Activated naive CD4-positive, alpha-beta T cell treated with anti-CD3 and anti-CD28 coated beads, Interleukin-2, amount 50 U/mL, for 72 hours (primary cell): ENCODE results near the gene DHX16. TPM values are rescaled to one million over a fixed set of nuclear protein-coding genes. Genes with fewer than 3 reads are reported as not detected.
A peak's percentile ranks its signal among the peaks of the same experiment; 100 is the strongest.
"Not testable (repeated sequence)": the region's sequence is repeated elsewhere in the genome, so short reads cannot be mapped to it uniquely, and the experiment has no call there.

Experiments
- ATAC-seq, 2 donors: fragments of 150-1000 bp; cut with Tn5 transposase; 2 replicates each; pipeline ENCODE4 v1.10.0; 2021; ENCODE audit warnings: mild to moderate bottlenecking in 2 of 2, moderate library complexity in 2 of 2
- DNase-seq, 2 donors: peaks; one replicate each; pipeline ENCODE4 v3.0.0; 2021 to 2022; ENCODE audit warnings: low spot score in 2 of 2
- H3K27ac Mint-ChIP-seq, 2 donors: one replicate each; pipeline ENCODE4 v1.8.0; 2022; ENCODE audit warnings: mild to moderate bottlenecking in 2 of 2, mixed read lengths in 2 of 2
- H3K36me3 Mint-ChIP-seq, 2 donors: one replicate each; pipeline ENCODE4 v1.8.0; 2022; ENCODE audit warnings: mixed read lengths in 2 of 2
- H3K9me3 Mint-ChIP-seq, 2 donors: one replicate each; pipeline ENCODE4 v1.8.0; 2022; ENCODE audit warnings: mixed read lengths in 2 of 2
- total RNA-seq, 2 donors: library from RNA; stranded (reverse); gene quantifications; one replicate each; pipeline ENCODE4 v1.2.3, GENCODE V29; 2022

Gene DHX16
- total RNA-seq, 2 donors from 2014 or later = 31.7 to 37.5 TPM

DNA sequence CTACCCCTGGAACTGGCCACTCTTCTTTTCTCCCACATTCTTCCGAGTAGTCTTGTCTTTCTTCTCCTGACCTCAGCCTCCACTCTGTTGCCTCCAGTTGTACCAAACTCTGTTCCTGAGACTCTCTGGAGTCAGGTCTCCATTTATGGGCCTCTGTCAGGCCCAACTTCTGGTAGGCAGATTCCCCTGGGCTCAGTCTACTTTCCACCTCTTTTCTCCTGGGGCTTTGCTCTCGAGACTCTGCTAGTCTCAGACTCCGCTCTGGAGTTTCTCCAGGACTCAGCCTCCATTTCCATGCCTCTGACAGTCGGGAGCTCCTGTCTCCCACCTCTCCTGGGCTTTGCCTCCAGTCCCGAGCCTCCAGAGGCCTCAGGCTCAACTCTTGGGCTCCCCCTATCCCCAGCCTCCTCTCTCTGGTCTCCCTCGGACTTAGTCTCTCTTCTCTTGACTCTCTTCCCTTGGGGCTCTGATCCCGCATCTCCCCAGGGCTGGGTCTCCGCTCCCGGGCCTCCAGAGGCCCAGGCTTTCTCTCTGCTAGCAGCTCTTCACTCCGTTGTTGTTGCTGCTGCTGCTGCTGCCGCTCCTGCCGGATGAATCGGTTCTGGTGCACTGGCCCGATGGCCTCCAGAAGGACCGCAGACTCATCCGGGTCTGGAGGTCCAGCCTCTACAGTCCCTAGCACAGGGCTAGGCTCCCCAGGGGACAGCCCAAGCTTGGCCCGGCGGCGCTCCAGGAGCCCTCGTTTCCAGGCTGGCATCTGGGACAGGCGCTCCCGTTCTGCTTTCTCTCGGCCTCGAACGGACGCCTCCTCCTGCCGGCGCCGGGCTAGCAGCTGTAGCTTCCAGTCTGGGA is 12.6 kb upstream of the DHX16 start:
- no peak for DNase-seq
- H3K9me3 Mint-ChIP-seq = no peaks in the 10 kb centered on the region
- peak overlapping the region; percentile 69 to 97 for H3K27ac Mint-ChIP-seq
- ATAC-seq = no peak
- H3K36me3 Mint-ChIP-seq = peaks cover 66 to 72% of the 10 kb centered on the region in 2 donors

DNA sequence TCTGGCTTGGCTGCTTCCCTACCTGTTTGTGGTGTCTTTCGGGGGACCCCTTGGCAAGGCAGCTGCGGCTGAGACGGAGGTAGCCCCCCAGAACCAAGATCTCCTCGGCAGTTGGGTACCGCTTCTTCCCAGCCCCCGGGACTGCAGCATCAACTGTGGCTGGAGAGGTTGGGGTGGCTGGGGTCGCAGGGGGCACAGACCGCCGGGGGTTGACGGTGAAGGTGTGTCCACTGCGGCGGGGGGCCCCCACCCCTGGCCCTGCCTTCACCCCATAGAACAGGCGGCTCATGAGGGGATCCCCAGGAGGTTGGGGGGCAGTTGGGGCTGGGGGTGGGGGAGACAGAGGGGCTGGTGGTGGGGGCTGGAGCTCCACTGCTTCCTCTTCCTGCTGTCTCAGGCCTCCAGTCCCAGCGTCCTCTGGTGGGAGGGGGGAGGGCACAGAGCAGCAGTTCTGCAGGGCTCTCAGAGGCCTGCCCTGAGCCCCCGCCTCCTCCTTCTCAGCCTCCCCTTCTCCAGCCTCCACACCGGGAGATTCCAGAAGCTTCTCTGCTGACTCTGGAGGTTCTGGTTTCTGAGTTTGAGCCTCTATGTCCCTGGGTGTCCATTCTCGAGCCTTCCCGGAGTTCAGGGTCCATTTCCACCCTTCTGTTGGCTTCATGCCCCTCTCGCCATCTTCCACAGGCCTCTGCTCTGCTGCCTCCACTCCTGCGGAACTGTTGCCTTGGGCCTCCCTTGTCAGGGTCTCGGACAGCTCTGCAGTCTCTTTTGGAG is 11.8 kb upstream of the DHX16 start:
- H3K9me3 Mint-ChIP-seq = no peaks in the 10 kb centered on the region
- ATAC-seq (no peak), DNase-seq (no peak)
- peak overlapping the region; percentile 97 to 99 for H3K27ac Mint-ChIP-seq
- H3K36me3 Mint-ChIP-seq = peaks cover 68 to 78% of the 10 kb centered on the region in 2 donors

DNA sequence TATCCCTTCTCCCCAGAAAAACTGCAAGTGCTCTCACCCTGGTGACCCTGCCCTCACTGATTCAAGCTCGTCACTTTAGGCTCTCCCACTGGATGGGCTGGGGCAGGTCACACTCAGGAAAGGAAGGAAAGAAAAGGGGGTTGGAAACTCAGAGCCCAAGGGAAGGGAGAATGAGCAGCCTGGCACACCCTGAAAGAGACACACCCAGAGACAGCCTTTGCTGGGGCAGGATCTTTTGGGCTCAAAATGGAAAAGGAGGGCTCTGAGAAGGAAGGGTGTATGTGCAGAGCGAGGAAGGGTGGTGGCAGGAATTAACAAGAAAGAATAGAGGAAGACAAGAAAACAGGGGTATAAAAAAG is 11.2 kb upstream of the DHX16 start:
- DNase-seq (no peak), ATAC-seq (no peak)
- H3K27ac Mint-ChIP-seq = peak overlapping the region; percentile 97 to 99
- no peaks in the 10 kb centered on the region for H3K9me3 Mint-ChIP-seq
- peaks cover 74 to 84% of the 10 kb centered on the region in 2 donors for H3K36me3 Mint-ChIP-seq

DNA sequence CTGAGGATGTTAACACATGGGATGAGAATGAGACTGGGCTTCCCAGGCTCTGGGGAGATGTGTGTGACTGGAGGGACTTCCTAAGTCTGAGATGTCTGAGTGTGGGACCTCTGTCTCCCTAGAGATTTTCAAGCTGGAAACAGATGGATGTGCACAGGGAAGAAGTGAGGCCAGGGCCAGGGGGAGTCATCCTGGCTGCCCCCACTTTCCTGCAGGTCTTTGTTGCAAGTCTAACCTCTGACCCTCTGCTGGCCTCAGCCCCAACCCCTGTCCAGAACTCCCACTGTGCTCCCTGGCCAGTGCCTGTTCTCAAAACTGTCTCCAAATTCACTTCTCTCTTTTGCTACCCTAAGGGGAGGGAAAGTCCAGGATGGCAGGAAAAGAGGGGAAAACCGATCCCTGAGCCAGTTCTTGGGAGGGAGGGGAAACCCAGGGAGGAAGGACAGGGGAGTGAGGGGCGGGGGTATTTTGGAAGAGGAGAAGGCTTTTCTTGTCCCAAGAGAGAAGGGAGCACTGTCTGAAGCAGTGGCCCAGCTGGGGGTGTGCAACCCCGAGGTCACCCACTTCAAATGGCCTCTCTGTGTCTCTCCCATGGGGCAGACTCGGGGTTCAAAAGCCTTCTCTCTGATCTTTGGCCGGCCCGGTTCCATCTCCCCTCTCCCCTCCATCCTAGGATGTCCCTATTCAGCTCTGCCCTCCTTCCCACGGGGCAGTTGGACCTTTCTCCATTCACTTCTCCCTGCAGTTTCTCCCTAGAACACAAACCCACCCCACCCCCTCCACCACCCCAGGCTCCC is 10.6 kb upstream of the DHX16 start:
- Mint-ChIP-seq H3K9me3 (no peaks in the 10 kb centered on the region), H3K36me3 (peaks cover 78 to 87% of the 10 kb centered on the region in 2 donors), H3K27ac (peak overlapping the region; percentile 97 to 99)
- no peak for ATAC-seq
- DNase-seq = no peak

DNA sequence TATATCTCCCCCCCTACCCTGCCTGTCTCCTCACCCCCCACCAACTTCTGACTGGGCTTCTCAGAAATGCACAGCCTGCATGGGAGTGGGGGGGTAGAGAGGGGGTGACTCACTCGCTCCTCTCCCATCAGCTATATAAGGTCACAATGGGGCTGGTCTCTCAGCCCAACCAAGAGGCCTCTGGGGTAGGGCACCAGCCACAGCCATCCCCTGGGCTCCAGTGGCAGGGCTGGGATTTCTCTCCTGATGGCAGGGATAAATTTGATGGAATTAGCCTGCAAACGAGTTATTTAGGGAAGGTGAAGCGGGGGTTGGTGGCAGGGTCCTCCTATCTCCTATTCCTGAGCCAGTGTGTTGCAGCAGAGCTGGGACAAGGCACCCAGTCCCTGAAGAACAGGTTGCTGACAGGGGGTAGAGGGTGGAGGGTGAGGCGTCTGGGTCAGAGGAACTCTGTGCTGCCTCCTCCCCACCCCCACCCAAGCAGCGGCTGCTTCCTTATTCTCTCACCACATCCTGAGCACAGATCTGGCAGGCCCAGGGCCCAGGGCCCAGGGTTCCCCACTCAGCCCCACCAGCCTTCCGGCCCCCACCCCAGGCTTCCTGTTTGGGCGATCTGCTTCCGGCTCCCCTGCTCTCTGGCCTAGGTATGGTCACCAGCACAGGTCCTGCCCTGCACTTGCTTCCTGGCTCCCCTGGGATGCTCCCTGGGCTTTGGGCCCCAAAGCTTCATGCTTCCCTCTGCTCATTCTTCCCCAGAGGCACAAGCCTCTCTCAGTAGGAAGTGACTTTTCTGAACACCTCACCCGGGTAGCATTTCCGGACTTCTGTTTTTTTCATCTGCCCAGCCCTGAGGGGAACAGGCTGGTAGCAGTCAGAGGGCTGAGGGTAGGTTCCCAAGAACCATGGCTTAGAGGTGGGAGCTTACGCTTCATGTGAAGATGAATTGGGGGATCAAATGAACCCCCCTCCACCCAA is 9.6 kb upstream of the DHX16 start:
- ATAC-seq = peak; percentile 75 to 76
- Mint-ChIP-seq H3K36me3 (peaks cover 78 to 84% of the 10 kb centered on the region in 2 donors), H3K9me3 (no peaks in the 10 kb centered on the region), H3K27ac (peak overlapping the region; percentile 97 to 99)
- peak; percentile 78 to 92 for DNase-seq

DNA sequence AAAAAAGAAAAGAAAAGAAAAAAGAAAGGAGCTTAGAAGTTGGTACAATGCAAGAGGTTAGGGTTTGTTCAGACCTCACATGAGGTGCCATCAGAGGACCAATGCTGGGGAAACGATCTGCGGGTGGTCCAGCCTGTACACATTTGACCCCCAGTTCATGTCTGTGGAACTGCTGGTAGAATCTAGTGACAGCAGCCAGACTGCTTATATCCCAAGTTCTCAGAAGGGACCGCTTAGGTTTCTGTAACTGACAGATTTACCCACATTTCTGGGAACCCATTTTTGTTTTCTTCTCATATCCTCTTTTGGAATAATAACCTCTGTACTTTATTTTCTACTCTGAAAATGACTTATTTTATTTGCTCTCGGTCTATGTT is 8.9 kb upstream of the DHX16 start:
- ATAC-seq = peak in 1 of 2 donors; percentile 2
- H3K36me3 Mint-ChIP-seq = peaks cover 82 to 86% of the 10 kb centered on the region in 2 donors
- H3K9me3 Mint-ChIP-seq = no peaks in the 10 kb centered on the region
- no peak for DNase-seq
- H3K27ac Mint-ChIP-seq = peak overlapping the region; percentile 97 to 99

DNA sequence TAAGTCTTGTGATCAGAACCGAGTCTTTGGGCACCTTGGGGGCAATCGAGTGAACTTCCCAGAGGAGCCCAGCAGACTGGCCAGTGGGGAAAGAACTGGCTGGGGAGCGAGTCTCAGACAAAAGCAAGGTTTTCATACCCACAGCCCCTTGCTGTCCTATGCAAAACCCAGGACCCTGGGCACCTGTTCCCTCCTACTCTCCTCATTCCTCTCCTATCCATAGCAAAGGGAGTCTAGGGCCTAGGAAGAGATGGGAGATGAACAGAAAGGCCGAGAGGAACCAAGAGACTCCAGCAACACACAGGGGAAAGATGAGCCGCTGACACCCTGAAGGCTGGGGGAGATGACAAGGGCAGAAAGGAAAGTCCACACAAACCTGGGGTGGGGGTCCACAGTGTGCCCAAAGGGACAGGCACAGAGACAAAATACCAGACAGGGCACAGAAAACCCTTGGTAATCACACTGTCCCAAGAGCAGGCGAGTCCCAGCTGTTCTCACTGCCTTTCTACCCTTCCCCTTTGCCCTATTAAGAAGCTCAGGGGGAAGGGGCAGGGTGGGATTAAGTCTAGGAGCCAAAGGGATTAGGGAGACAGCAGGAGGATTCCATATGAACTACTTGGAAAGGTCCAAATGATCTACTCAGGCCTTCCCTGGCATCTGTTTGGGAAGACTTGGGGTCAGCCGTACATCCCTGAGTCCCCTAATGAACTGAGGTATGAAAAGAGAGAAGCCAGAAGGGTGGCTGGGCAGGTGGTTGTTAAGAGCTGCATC is 7.1 kb upstream of the DHX16 start:
- ATAC-seq (no peak), DNase-seq (no peak)
- Mint-ChIP-seq H3K9me3 (no peaks in the 10 kb centered on the region), H3K36me3 (peaks cover 75 to 80% of the 10 kb centered on the region in 2 donors), H3K27ac (peak overlapping the region; percentile 97 to 99)

DNA sequence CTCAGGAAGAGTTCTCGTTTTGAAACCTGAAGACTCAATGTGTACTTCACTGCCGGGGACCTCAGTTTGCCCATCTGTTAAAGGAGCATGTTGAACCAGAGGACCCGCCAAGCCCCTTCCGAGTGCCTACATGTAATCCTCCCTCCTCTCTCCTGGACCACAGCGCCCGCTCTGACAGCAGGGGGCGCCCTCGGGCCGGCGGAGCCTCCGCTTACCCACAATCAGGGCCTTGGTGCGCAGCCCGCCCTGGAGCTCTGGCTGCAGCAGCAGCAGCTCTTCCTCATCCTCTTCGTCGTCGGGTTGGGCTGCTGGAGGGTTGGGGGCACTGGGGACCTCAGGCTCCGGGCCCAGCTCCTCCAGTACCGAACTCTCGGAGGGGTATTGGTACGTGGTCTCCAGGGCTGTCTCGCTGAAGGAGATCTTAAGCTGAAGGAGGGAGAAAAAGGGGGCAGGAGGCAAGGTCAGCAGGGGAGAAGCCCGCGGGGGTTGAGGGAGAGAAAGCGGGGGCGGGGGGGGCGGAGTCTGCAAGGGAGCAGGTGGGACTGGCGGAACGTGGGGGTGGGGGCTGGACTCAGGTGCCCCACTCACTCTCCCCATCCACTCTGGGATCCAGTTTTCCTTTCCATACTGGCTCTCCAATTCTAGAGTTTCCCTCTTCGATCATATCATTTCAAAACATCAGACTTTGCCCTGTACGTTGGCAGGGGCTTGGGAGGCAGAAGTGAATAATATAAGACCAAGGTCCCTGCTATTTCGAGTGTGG is 6.3 kb upstream of the DHX16 start:
- DNase-seq (peak; percentile 89 to 97), ATAC-seq (peak; percentile 36 to 47)
- H3K9me3 Mint-ChIP-seq = no peaks in the 10 kb centered on the region
- peak overlapping the region; percentile 97 to 99 for H3K27ac Mint-ChIP-seq
- H3K36me3 Mint-ChIP-seq = peaks cover 68 to 72% of the 10 kb centered on the region in 2 donors

DNA sequence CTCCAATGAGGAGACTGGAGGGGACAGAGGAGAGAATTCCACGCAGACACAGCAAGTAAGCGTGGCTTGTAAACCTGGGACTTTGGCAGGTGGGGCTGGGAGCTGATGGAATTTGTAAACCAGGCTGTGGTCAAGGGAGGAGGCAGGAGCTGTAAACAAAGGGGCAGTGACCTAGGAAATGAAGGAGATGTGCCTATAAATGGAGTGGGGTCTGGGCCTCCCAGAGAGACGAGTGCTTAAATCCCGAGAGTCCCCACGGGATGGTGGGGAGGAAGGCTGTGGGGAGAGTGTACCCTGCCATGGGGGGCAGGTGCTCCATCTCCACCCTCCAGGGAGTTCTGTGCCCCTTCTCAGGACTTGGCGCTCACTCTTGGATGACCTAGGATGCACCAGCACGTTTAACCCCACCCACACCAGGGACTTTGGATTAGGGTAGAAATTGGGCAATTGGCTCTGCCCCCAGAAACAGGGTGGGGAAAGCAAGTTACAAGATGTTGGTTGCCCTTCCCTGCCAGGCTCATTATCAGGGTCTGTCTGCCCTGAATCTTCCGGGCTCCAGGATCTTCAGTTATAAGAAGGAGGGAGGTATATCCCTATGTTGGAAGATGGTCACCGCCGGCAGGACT is 4.0 kb upstream of the DHX16 start:
- Mint-ChIP-seq H3K36me3 (peaks cover 48 to 51% of the 10 kb centered on the region in 2 donors), H3K27ac (peak overlapping the region; percentile 41 to 45), H3K9me3 (no peaks in the 10 kb centered on the region)
- DNase-seq = no peak
- no peak for ATAC-seq

DNA sequence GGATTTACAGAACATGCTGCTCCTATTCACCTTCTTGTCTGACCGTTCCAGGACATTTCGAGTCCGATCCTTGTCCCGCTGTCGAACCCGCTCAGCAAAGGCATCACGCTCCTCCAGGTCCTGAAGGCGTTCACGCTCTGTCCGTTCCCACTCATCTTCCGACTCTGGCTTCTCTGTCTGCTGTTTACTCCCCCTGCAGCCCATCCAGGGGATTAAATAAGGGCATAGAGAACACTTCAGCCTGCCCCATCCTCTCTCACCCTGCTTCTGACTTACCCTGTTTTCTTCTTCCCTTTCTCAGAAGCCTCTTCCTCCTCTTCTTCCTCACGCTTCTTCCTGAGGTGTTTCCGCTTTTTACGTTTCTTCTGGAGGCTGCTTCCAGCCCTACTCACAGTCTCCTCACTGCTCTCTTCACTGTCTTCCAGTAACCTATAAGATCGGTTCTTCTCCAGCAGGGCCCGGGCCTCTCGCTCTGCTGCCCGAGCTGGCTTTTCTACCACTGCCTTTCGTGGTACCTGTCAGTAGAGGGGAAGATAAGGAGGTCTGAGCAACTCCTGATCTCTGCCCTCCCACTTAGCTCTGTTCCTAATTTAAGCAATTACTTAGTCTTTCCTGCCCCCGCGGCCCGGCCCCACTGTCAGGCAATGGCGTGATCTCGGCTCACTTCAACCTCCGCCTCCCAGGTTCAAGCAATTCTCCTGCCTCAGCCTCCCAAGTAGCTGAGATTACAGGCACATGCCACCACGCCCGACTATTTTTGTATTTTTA is 1.9 kb downstream of the DHX16 start:
- peak overlapping the region; percentile 59 to 72 for H3K27ac Mint-ChIP-seq
- H3K9me3 Mint-ChIP-seq = no peaks in the 10 kb centered on the region
- H3K36me3 Mint-ChIP-seq = peaks cover 2 to 8% of the 10 kb centered on the region in 2 donors
- ATAC-seq (no peak), DNase-seq (no peak)

DNA sequence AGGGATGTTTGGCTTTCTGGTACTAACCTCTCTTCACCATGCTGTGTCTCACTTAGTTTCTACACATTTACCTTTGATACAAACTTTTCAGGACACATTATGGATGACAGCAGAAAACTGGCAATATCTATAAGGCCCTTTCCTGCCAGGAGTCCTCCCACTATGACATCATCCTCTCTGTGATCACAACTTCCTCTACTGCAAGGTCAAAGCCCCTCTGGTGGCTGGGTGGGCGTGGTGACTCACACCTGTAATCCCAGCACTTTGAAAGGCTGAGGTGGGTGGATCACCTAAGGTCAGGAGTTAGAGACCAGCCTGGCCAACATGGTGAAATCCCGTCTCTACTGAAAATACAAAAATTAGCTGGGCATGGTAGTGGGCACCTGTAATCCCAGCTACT is 6.5 kb downstream of the DHX16 start:
- not testable (repeated sequence) for H3K9me3 Mint-ChIP-seq
- Mint-ChIP-seq H3K27ac (peak overlapping the region; percentile 52 to 76), H3K36me3 (peaks cover 20 to 23% of the 10 kb centered on the region in 2 donors)
- DNase-seq = peak in 1 of 2 donors; percentile 74
- ATAC-seq = peak; percentile 79 to 94

DNA sequence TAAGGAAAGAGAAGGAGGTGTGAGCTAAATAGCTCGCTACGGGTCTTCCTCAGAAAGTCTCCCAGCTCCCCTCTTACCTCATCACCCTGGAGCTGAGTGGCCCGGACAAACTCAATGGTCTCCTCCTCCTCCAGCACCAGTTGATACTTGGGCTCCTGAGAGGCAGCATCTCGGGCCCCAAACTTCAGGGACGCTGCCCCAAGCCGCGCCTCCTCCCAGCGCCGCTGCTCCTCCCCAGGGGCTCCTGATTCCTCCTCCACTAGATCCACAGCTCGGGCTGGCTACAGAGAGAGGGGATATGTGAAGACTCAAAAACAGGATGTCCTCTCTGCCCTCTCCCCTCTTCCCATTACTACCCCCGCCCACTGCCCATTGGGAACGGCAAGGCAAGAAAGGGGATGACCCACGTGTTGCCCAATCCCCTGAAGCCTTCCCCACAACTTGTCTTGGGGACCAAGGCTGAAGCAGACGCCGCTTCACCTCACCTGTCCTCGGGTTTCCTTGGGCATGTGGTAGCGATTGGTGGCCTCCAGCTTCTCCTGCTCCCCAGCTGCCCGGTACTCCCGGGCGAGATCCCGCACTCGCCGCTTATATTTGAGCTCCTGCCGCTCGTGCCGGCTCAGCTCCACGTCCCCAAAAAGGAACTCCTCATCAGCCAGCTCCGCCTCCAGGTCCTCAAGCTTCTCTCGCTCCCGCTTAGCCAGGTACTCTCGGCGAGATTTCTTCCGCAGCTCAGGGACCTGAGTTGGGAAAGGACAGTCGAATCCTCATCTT is 7.6 kb downstream of the DHX16 start:
- ATAC-seq (no peak), DNase-seq (no peak)
- no peaks in the 10 kb centered on the region for H3K9me3 Mint-ChIP-seq
- peaks cover 21 to 23% of the 10 kb centered on the region in 2 donors for H3K36me3 Mint-ChIP-seq
- peak overlapping the region in 1 of 2 donors; percentile 42 for H3K27ac Mint-ChIP-seq

DNA sequence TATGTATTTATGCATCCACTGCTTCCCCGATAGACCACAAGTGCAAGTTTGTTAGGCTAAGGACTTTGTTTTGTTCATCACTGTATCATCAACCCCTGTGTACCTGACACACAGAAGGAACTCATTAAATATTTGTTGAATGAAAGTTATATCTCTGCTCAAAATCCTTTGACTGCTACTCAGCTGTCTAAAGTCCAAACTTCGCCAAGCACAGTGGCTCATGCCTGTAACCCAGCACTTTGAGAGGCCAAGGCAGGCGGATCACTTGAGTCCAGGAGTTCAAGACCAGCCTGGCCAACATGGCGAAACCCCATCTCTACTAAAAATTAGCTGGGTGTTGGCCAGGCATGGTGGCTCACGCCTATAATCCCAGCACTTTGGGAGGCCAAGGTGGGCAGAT is 14.9 kb downstream of the DHX16 start:
- peaks cover 16 to 29% of the 10 kb centered on the region in 2 donors for H3K36me3 Mint-ChIP-seq
- not testable (repeated sequence) for H3K9me3 Mint-ChIP-seq, DNase-seq, ATAC-seq, H3K27ac Mint-ChIP-seq
